K562 (cell line): Measurements from ENCODE around the gene ARID3B. TPM values are rescaled to one million over a fixed set of nuclear protein-coding genes. Genes with fewer than 3 reads are reported as not detected.
A peak's percentile ranks its signal among the peaks of the same experiment; 100 is the strongest.

Source experiments
- BDP1 ChIP-seq: IDR thresholded peaks from 3 replicates; pipeline ENCODE4 v1.6.1; 2011; ENCODE audit not compliant: insufficient read length, insufficient read depth
- CTBP1 ChIP-seq: fragments of 450-650 bp; IDR thresholded peaks from 2 replicates; pipeline ENCODE4 v1.6.1; 2016; ENCODE audit warnings: borderline replicate concordance
- HLTF ChIP-seq: fragments of 450-650 bp; IDR thresholded peaks from 2 replicates; pipeline ENCODE4 v1.6.1; 2016
- OTX1 ChIP-seq: fragments of 450-650 bp; formaldehyde crosslinking; IDR thresholded peaks from 2 replicates; pipeline ENCODE4 v1.4.0; 2022; ENCODE audit warnings: mild to moderate bottlenecking
- POLR2B ChIP-seq: fragments of 450-650 bp; IDR thresholded peaks from 2 replicates; pipeline ENCODE4 v1.6.1; 2018; ENCODE audit warnings: low read depth; ENCODE audit not compliant: partially characterized antibody
- SMAD1 ChIP-seq: fragments of 150-350 bp; IDR thresholded peaks from 2 replicates; pipeline ENCODE4 v1.6.1; 2014; ENCODE audit warnings: low read length, low read depth; ENCODE audit not compliant: partially characterized antibody
- SNIP1 ChIP-seq: fragments of 450-650 bp; IDR thresholded peaks from 2 replicates; pipeline ENCODE4 v1.7.1; 2017; ENCODE audit warnings: low read depth, mild to moderate bottlenecking
- ZFPM2 ChIP-seq: fragments of 250-450 bp; sonication (Bioruptor Pico); IDR thresholded peaks from 2 replicates; pipeline ENCODE4 v1.5.1; 2022; ENCODE audit warnings: mild to moderate bottlenecking
- polyA plus RNA-seq, 8 experiments: library from polyadenylated mRNA; depleted of rRNA in 4 of 8; stranded (reverse) in 5 of 8; unstranded in 3 of 8; fragments of >200 nt; fragmentation: Nextera tagmentation in 2 of 8; fragmentation: Illumina TruSeq in 1 of 8; extraction: Ambion mirVana in 2 of 8; extraction: Trizol in 1 of 8; gene quantifications; 2 replicates each; pipeline versions ENCODE4 v1.2.1 to v1.2.3, GENCODE V29; 2011 to 2014; ENCODE audit warnings: inconsistent platforms in 1 of 8, missing spikeins in 1 of 8
- total RNA-seq, 7 experiments: library from RNA; depleted of rRNA in 6 of 7; stranded (reverse); fragments of >200 nt in 6 of 7; fragmentation: Illumina TruSeq in 2 of 7; extraction: Trizol in 2 of 7; gene quantifications; 2 replicates each; pipeline versions ENCODE4 v1.2.1 to v1.2.3, GENCODE V29; 2011 to 2021; ENCODE audit warnings: low replicate concordance in 1 of 7
- TF ChIP-seq, protein P1 (sequence below): fragments of 450-650 bp; IDR thresholded peaks from 2 replicates; pipeline ENCODE4 v1.6.1; 2018; ENCODE audit not compliant: partially characterized antibody
- TF ChIP-seq, protein P2 (sequence below), 2 experiments: fragments of 450-650 bp in 1 of 2; sonication (generic) in 1 of 2; formaldehyde crosslinking; conservative IDR thresholded peaks; 2 replicates each; pipeline versions ENCODE4 v1.4.0 to v1.8.1; 2020 to 2022; ENCODE audit warnings: mild to moderate bottlenecking in 1 of 2, missing genetic modification reagents in 1 of 2
- TF ChIP-seq, protein P3 (sequence below): fragments of 250-450 bp; sonication (Bioruptor Pico); IDR thresholded peaks from 2 replicates; pipeline ENCODE4 v1.5.0; 2021; ENCODE audit warnings: mild to moderate bottlenecking, borderline replicate concordance

Gene ARID3B
- total and polyA plus RNA-seq, 9 of the 15 experiments (the other 6 are each of a cell fraction or from before 2014, with no cell fraction given), result 0.32 to 15.1 (median 7.1) TPM

DNA sequence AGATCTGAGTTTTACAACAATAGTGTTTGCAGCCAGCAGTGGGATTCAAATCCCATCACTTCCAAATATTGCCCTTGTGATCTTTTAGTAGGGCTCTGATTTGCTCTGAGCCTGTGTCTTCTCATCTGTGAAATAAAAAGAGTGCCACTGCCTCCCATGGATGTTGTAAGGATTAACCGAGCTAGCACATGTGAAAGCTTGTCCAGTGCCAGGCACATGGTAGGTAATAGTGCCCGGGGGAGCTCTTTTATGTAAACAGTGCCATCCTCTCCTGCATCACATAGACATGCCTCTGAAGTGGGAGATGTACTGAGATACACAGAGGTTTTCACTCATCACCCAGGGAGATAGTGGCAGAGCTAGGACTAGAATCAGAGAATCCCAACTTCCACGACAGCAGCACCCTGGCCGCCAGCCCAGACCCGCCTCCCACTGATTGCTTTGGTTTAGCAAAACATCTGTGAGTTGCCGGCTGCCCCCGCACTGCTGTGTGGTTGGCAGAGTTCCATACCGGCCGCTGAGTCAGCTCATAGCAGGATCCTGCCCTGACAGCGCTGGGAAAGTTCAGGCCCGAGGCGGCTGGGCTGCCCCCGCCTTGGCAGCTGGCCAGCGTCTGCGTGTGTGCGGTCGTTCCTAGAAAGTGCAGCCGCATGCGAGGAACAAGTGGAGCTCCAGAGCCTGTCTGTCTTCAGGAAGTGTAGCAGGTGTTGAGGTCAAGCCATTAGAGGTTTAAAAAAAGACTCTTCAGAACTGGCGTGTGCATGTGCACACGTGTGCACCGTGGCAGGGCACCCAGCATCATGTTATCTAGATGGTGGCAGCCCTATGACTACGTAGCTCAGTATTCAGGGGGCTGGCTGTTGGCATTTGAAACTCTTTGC is 5.0 kb downstream of the ARID3B start (continued):
- TF ChIP-seq, protein P1, sequence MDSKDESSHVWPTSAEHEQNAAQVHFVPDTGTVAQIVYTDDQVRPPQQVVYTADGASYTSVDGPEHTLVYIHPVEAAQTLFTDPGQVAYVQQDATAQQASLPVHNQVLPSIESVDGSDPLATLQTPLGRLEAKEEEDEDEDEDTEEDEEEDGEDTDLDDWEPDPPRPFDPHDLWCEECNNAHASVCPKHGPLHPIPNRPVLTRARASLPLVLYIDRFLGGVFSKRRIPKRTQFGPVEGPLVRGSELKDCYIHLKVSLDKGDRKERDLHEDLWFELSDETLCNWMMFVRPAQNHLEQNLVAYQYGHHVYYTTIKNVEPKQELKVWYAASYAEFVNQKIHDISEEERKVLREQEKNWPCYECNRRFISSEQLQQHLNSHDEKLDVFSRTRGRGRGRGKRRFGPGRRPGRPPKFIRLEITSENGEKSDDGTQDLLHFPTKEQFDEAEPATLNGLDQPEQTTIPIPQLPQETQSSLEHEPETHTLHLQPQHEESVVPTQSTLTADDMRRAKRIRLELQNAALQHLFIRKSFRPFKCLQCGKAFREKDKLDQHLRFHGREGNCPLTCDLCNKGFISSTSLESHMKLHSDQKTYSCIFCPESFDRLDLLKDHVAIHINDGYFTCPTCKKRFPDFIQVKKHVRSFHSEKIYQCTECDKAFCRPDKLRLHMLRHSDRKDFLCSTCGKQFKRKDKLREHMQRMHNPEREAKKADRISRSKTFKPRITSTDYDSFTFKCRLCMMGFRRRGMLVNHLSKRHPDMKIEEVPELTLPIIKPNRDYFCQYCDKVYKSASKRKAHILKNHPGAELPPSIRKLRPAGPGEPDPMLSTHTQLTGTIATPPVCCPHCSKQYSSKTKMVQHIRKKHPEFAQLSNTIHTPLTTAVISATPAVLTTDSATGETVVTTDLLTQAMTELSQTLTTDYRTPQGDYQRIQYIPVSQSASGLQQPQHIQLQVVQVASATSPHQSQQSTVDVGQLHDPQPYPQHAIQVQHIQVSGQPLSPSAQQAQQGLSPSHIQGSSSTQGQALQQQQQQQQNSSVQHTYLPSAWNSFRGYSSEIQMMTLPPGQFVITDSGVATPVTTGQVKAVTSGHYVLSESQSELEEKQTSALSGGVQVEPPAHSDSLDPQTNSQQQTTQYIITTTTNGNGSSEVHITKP, result peak; percentile 20
- TF ChIP-seq, protein P2, sequence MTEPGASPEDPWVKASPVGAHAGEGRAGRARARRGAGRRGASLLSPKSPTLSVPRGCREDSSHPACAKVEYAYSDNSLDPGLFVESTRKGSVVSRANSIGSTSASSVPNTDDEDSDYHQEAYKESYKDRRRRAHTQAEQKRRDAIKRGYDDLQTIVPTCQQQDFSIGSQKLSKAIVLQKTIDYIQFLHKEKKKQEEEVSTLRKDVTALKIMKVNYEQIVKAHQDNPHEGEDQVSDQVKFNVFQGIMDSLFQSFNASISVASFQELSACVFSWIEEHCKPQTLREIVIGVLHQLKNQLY (CRISPR knock-in tag; conservative IDR thresholded peaks at IDR 0.05), result no peak
- TF ChIP-seq, protein P3, sequence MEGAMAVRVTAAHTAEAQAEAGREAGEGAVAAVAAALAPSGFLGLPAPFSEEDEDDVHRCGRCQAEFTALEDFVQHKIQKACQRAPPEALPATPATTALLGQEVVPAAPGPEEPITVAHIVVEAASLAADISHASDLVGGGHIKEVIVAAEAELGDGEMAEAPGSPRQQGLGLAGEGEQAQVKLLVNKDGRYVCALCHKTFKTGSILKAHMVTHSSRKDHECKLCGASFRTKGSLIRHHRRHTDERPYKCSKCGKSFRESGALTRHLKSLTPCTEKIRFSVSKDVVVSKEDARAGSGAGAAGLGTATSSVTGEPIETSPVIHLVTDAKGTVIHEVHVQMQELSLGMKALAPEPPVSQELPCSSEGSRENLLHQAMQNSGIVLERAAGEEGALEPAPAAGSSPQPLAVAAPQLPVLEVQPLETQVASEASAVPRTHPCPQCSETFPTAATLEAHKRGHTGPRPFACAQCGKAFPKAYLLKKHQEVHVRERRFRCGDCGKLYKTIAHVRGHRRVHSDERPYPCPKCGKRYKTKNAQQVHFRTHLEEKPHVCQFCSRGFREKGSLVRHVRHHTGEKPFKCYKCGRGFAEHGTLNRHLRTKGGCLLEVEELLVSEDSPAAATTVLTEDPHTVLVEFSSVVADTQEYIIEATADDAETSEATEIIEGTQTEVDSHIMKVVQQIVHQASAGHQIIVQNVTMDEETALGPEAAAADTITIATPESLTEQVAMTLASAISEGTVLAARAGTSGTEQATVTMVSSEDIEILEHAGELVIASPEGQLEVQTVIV (CRISPR knock-in tag), result no peak
- TF ChIP-seq OTX1 (0 out of 2 replicates have a peak, but pooled peaks have one; percentile 11), ZFPM2 (CRISPR knock-in tag) (no peak), CTBP1 (peak; percentile 98), SNIP1 (no peak), HLTF (peak; percentile 86; the same call in 1 of the 2 replicates), BDP1 (no peak), SMAD1 (peak; percentile 98), POLR2B (no peak)
